Activated T-helper 1 cell treated with anti-CD3 and anti-CD28 coated beads, Interleukin-2, amount 50 U/mL, for 16 hours (primary cell): ENCODE measurements around the gene PPP1R12A.

ENCODE experiments used
- DNase-seq, 2 donors: peaks; one replicate each; pipeline ENCODE4 v3.0.0-alpha.2; 2020; ENCODE audit warnings: low read depth in 1 of 2, low spot score in 1 of 2

Gene PPP1R12A

DNA sequence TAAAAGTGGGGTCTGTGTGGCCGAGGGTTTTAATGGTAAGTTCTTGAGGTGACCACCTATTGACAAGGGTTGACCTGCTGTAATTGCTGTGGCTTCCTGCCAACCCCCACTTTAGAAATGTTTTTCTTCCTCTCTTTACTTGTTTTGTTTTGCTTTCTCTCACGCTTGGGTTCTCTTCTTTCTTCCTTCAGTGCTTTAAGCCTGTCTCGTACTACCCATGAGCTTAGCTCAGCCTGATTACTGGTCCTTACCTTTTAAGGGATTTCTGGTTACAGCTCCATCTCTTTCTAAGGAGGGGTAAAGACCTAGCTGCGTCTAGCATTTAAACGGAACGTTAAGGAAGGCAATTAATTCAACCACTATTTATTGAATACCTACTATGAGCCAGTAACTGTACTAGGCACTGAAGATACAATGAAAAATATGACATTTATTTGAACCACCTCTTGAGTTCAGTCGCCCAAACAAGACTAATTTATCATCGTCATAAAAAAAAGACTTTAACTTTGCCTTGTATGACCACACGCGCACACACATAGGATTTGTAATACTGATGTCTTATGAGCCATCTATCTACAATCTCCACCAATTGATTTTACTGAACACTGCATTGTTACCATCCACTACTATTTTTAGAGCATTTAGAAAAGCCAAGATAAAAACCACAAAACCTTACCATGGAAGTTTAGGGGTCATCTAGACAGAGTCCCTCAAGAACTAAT is 888 bp upstream of the PPP1R12A start:
- DNase-seq = no peak

GRCh38 chr12:79934281-79935020 is 446 bp downstream of the PPP1R12A start:
- peak in 1 of 2 donors; percentile 29 for DNase-seq

GRCh38 chr12:79933532-79934264 is 1.2 kb downstream of the PPP1R12A start:
- no peak for DNase-seq

GRCh38 chr12:79933043-79933442 is 1.9 kb downstream of the PPP1R12A start:
- DNase-seq = no peak

GRCh38 chr12:79932357-79932756 is 2.5 kb downstream of the PPP1R12A start:
- DNase-seq = no peak

DNA sequence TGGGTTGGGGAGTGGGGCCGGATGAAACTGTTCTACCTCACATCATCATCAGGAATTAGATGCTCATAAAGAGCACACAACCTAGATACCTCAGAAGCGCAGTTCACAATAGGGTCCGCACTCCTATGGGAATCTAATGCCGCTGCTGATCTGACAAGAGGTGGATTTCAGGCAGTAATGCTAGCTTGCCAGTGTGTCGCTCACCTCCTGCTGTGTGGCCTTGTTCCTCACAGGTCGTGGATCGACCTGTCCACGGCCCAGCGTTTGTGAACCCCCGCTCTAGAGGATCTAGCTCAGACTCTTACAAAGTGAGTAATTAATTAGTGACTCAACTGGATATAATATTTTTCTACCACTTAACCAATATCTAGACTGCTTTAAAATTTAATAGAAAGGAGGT is 5.8 kb downstream of the PPP1R12A start:
- no peak for DNase-seq

DNA sequence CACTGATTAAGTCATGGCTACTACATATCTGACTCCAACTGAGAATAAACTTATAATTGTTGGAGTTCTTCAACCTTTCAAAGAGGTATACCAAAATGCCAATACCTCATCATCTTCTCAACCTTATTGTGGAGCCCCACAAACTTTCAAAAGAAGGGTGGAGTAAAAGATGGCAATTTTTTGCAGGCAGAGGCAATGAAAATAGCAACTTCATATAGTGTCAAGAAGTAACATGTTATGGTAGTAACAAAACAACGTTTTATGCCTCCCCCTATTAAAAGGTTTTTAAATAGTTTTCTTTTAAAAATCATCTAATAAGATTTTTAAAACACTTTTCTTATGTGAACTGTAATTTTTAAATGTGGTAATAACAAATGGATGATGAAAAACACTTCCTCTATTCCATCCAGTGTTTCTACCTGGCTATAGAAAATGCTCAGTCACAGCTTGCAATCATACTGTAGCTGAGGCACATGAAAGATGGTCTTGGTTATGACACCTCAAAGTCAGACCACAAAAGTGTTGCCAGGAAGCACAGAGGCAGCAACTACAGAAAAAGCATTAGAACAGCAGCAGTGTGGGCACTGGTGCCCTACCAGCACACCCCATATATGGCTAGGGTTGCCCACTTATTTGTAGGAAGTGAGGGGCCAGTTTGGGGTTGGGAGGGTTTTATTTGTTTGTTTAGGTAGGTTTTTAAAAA is 7.0 kb downstream of the PPP1R12A start:
- DNase-seq = peak in 1 of 2 donors; percentile 10

GRCh38 chr12:79926951-79927350 is 7.9 kb downstream of the PPP1R12A start:
- no peak for DNase-seq

DNA sequence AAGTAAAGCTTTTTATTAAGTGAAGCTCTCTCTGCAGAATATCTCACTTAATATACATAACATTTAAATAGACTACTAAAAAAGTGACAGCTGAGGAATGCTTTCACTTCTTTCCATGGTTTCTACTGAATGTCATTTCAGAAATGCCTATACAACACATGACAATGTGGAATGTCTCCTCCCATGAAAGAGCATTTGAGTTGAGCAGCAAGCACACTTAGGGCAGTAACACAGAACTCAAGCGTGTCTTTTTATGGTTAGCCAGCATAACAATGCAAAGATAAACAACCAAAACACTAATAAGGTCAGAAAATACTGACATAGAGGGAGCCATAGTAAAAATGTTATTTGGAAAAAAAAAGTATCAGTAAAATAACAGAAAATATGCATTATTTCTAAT is 9.4 kb downstream of the PPP1R12A start:
- no peak for DNase-seq

DNA sequence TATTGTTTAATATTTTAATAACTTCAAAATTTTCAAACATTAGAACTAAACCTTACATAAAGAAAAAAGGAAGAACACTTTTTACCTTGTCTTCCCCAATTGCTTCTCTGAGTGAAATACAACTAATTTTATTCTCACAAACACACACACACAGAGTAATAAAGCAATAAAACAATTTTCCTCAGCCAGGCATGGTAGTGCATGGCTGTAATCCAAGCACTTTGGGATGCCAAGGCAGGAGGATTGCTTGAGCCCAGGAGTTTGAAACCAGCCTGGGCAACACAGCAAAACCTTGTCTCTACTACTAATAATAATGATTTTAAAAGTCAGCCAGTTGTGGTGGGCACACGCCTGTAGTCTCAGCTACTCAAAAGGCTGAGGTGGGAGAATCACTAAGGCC is 13.1 kb downstream of the PPP1R12A start:
- no peak for DNase-seq

- no peak for DNase-seq
Observed at GRCh38 chr12:79920421-79921238, 14.3 kb downstream of the PPP1R12A start.

GRCh38 chr12:79919762-79920161 is 15.1 kb downstream of the PPP1R12A start:
- no peak for DNase-seq

DNA sequence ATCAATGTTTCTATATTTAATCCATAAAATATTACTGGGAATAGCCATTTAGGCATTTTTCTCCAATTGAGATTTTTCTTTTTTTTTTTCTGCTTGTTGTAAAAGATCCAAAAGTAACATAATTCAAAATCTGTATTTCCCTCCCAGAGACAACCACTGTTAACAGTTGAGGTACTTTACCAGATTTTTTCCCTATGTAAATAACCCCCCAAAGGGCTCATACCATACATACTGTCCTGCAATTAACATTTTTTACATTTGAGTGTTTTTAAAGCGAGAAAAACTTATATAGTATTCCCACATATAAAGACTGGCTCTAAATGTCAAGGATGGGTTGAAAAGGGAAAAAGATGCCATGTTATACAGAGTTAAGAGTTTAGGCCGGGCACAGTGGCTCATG is 18.1 kb downstream of the PPP1R12A start:
- DNase-seq = no peak

- DNase-seq = no peak
Observed at GRCh38 chr12:79911889-79912656, 22.8 kb downstream of the PPP1R12A start.

- DNase-seq = no peak
Observed at GRCh38 chr12:79908366-79908765, 26.5 kb downstream of the PPP1R12A start.

- no peak for DNase-seq
Observed at GRCh38 chr12:79901506-79901905, 33.4 kb downstream of the PPP1R12A start.

DNA sequence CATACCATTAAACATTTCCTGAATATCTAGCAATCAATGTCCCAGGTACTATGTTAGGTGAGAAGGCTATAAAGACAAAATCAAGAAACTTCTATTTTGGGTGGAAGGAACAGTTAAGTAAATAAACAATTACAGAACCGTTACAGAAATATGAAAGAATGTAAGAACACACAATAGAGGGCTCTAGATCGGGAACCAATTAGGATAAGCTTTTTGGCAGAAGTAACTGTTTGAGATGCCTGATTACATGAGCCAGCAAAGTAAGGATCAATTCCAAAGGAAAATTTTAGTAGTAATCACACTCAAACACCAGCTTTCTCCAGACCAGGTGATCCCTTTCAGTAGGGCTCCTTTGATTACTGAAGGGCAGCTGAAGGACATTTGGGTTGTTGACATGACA is 33.9 kb downstream of the PPP1R12A start:
- DNase-seq = no peak

DNA sequence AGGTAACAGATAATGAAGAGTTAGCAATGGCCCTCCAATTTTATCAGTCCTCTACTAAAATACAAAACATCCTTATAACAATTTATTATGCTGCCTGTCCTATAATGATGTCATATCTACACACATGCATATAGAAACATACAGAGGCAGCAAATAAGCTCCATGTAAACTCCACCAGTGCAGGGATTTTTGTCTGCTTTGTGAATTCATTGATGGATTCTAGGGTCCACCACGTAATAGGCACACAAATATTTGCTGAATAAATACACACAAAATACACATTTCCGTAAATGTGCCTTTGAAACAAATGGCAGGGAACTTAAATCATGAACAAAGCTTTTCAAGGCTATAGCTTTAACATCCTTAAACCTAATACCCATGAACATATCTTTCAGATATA is 34.7 kb downstream of the PPP1R12A start:
- DNase-seq = no peak

- DNase-seq = no peak
Observed at GRCh38 chr12:79897617-79898016, 37.3 kb downstream of the PPP1R12A start.

DNA sequence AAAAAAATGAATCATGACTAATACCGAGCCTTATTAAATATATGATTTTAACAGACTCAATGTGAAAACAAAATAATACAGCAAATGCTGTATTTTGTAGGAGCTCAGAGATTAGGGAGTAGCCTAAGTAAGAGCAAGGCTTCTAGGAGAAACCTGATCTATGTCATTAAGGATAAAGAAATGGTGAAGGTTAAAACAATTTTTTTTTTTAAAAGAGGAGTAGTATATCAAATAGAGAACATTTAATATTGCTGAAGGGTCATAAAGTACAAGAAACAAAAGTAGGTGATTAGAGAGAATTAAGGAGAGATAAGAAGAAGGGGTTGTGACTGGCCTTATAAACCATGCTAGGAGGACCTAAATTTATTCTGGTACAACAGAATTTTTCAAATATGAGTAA is 39.1 kb downstream of the PPP1R12A start:
- no peak for DNase-seq
